ENCODE results near the gene PLEKHO2.
"Not testable (repeated sequence)": the region's sequence is repeated elsewhere in the genome, so short reads cannot be mapped to it uniquely, and the experiment has no call there.

Gene PLEKHO2, protein sequence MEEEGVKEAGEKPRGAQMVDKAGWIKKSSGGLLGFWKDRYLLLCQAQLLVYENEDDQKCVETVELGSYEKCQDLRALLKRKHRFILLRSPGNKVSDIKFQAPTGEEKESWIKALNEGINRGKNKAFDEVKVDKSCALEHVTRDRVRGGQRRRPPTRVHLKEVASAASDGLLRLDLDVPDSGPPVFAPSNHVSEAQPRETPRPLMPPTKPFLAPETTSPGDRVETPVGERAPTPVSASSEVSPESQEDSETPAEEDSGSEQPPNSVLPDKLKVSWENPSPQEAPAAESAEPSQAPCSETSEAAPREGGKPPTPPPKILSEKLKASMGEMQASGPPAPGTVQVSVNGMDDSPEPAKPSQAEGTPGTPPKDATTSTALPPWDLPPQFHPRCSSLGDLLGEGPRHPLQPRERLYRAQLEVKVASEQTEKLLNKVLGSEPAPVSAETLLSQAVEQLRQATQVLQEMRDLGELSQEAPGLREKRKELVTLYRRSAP

DNA sequence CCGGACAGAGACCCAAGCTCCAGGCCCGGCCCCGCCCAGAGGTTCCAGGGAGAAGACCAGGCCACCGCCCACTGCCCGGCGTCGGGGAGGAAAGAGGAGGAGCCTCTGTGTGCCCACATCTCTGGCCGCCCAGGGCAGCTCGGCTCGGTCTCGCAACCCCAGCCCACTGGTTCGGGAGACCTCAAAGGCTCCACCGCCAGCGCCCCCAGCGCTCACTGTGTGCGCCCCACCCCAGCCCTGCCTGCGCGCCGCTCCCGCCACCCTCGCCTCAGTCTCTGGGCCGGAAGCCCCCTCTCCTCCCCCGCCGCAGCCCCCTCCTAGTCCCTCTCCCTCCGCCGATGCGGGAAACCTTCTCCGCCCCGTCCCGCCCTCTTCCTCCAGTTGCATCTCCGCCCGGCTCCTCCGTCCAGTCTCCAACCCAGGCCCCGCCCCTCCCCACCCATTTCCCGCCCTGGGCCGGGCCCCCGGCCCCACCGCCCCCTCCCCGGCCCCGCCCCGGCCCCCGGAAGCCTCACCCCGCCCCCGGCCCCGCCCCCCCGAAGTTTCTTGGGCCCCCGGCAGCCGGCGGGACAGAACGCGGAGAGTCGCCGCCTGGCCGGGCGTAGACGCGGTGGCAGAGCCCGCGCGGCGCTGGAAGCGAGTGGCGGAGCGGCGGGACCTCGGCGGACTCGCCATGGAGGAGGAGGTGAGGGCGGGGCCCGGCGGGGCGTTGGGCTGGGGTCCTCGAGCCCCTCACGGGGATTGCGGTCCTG, at the start of gene PLEKHO2:
Gene PLEKHO2 (plus strand): TSS at position 572 of the 752 bp plus-strand sequence. CDS start 102 bp downstream, at position 674.
- peak; percentile 94 for DNase-seq

DNA sequence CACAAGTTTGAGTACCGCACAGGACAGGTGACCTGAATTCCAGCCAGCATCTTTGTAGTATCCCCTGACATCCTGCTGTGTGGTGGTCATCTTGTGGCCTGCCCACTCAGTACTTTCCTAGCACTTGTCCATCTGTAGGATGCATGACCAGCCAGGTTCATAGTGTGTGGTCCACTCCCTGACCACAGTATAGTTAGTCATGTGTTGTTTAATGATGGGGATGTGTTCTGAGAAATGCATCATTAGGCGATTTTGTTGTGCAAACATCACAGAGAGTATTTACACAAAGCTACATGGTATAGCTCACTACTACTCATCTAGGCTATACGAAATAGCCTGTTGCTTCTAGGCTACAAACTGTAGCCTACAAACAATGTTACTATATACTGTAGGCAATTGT, 49.4 kb upstream of the PLEKHO2 start:
- DNase-seq: no peak

DNA sequence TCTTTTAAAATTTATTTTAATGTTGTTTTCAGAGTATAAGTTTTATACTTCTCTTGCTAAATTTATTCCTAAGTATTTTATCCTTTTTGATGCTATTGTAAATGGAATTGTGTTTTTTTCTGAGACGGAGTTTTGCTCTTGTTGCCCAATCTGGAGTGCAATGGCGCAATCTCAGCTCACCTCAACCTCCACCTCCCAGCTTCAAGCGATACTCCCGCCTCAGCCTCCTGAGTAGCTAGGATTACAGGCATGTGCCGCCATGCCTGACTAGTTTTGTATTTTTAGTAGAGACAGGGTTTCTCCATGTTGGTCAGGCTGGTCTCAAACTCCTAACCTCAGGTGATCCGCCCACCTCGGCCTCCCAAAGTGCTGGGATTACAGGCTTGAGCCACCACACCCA, 46.4 kb upstream of the PLEKHO2 start:
- not testable (repeated sequence) for DNase-seq

DNA sequence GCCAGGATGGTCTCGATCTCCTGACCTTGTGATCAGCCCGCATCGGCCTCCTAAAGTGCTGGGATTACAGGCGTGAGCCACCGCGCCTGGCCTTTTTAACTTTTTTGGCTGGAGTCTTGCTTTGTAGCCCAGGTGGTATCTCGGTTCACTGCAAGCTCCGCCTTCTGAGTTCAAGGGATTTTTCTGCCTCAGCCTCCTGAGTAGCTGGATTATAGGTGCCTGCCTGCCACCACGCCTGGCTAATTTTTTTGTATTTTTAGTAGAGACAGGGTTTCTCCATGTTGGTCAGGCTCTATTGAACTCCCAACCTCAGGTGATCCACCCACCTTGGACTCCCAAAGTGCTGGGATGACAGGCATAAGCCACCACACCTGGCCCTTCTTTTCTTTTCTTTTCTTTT, 45.8 kb upstream of the PLEKHO2 start:
- not testable (repeated sequence) for DNase-seq

DNA sequence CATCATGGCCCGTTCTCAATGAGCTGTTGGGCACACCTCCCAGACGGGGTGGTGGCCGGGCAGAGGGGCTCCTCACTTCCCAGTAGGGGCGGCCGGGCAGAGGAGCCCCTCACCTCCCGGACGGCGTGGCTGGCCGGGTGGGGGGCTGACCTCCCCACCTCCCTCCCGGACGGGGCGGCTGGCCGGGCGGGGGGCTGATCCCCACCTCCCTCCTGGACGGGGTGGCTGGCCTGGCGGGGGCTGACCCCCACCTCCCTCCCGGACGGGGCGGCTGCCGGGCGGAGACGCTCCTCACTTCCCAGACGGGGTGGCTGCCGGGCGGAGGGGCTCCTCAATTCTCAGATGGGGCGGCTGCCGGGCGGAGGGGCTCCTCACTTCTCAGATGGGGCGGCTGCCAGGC, 42.8 kb upstream of the PLEKHO2 start:
- not testable (repeated sequence) for DNase-seq

DNA sequence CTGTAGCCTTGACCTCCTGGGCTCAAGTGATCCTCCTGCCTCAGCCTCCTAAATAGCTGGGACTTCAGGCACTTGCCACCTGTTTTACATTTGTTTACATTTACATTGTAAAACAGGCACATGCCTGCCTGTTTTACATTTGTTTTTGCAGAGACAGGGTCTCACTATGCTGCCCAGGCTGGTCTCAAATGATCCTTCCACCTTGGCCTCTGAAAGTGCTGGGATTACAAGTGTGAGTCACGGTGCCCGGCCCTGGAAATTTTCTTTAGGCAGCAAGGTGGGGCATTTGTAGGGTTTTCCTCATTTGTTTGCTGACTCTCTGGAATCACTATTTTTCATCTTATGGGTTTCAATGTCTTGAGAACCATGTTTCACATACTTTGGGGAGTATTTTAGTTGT, 41.2 kb upstream of the PLEKHO2 start:
- DNase-seq: no peak

DNA sequence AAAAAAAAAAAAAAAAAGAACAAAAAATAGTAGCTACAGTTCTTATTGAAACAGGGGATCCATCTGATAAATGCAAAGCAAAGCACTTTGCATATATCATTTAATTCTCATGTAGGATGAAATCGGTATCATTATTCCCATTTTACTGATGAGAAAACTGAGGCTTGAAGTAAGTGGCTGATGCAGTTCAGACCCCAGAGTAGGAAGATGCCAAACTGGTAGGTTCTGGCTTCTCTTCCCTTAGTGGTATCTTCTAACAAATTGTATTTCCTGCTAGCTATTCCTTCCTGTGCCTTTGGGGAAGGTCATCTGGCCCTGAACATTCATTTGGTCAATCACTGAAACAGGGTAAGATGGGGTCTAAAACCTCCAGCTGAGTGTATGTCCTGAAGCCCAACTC, 38.2 kb upstream of the PLEKHO2 start:
- DNase-seq: no peak

DNA sequence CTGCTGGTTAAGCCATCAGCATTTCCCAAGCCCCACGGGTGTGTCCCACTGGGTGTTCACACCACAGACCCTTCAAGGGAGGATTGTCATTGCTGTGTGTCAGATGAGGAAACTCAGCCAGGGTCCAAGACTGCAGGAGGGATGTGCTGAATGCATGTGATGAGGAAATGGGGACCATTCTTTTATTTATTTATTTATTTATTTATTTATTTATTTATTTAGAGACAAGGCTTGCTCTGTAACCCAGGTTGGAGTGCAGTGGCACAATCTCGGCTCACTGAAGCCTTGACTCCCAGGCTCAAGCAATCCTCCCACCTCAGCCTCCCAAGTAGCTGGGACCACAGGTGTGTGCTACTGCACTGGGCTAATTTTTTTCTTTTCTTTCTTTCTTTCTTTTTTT, 37.1 kb upstream of the PLEKHO2 start:
- DNase-seq: no peak

DNA sequence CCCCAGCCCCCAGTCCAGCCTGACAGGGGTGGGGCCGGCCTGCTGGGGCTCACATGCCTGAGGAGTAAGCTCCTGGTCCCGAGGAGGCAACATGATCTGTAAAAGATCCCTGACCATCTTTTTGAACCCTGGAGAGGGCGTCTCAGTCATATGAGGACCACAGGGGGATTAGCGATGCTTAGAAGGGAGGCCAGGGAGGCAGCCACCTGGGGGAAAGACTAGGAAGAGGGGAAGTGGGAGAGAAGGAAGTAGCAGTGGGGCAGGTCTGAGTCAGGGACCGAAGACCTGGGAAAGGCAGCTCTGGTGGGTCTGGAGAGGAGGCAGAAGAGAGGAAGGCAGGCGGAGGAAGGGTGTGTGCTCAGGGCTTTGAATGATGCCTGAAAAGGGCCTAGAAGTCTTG, 35.2 kb upstream of the PLEKHO2 start:
- DNase-seq: no peak

DNA sequence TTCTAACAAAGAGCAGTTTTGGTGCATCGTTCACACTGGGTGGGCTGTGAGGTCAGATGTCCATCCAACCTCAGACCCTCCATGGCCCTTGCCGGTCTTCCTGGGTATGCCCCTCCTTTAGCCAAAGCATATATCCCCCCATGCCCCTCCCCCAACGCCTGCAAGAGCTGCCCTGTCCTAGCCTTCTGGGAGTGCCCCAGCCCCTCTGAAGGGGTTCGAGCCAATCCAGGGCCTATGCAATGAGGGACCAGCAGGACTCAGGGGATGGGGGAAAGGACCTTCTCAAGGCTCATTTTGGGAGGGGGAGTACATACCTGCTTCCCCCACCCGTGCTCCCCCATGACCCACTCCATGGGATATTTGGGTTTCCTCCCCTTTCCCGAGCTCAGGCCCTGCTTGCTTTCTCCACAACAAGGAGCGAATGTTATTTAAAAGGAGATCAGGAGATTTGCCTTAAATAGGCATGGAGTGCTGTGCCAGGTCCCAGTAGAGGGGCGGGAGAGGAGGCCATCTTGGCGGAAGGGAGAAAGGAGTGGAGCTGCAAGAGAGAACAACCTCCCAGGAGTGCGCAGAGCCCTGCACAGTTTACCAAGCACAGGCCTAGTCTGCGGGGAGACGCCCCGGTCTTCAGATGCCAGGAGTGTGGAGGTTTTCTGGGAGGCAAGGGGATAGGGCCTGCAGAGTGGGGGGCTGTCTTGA, 34.5 kb upstream of the PLEKHO2 start:
- DNase-seq: no peak

DNA sequence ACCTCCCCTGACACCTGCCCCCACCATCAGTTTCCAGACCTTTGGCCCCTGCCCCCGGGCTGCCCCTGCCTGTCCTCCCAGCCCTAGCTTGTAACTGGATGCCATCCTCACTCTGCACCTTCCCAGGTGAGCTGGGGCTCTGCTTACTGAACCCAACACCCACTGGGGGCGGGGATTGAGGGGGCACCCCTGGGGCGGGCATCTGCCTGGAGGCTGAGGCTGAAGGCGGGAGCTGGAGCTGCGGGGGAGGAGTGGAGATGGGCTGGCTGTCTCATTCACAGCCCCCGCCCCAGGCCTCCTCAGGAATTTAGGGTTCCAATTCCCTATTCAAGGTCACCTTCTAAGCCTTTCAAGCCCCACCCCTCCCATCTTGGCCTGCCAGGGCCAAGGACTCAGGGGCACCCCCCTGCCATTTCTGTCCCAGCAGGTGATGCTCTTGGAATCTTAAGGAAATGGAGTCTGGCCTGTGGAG, 33.9 kb upstream of the PLEKHO2 start:
- DNase-seq: no peak

DNA sequence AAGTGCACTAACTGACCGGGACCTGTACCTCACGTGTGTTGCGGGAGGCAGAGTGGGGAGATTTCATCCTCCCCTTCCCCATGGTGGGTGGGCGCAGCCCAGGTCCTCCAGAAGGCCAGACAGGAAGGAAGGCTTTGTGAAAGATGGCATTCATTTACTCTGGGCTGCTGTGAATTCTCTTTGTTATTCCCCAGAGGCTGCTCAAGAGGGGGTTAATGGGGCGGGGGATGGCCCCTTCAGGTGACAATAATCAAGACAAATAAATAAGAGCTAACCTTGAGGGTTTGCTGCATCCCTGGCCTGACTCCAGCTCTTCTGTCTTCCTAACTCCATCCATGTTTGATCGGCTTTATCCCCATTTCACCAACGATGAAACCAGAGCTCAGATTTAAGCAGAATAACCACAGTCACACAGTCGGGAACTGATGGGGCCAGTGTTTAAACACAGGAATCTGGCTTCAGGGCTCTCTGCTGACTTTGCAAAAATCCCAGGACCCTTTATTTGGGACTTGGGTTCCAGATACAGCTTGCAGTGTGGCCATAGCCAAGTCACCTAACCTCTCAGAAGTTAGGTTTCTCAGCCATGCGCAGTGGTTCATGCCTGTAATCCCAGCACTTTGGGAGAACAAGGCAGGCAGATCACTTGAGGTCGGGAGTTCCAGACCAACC, 32.8 kb upstream of the PLEKHO2 start:
- DNase-seq: no peak

DNA sequence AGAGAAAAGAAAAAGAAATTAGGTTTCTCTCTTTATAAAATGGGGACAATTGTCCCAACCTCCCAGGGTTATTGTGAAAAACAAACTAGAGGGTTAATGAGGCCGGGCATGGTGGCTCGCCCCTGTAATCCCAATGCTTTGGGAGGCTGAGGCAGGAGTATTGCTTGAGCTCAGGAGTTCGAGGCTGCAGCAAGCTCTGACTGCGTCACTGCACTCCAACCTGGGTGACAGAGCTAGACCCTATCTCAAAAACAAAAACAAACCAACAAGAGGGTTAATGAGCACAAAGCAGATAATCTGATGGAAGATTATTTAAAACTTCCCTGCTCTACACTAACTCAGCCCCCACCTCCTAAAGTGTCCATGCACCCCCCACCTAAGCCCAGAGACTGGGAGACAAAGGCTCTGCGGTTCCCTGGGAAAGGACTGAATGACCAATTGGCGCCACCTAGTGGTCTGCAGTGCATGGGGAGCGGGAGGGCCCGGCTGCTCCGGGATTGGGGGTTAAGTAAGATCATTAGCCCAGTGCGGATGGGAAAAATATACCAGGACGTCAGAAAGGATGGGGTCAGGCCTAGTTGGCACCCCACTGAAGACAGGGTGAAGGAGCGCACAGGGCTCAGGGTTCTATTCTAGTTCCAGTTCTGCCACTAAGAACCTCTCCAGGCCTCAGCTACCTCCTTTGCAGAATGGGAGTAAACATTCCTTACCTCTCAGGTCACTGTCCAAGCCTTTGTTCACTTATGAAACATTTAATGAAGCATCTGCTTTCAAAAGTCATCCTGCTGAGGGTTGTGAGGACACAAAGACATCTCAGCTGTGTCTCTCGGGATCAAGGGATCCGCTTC, 31.8 kb upstream of the PLEKHO2 start:
- peak; percentile 81 for DNase-seq

DNA sequence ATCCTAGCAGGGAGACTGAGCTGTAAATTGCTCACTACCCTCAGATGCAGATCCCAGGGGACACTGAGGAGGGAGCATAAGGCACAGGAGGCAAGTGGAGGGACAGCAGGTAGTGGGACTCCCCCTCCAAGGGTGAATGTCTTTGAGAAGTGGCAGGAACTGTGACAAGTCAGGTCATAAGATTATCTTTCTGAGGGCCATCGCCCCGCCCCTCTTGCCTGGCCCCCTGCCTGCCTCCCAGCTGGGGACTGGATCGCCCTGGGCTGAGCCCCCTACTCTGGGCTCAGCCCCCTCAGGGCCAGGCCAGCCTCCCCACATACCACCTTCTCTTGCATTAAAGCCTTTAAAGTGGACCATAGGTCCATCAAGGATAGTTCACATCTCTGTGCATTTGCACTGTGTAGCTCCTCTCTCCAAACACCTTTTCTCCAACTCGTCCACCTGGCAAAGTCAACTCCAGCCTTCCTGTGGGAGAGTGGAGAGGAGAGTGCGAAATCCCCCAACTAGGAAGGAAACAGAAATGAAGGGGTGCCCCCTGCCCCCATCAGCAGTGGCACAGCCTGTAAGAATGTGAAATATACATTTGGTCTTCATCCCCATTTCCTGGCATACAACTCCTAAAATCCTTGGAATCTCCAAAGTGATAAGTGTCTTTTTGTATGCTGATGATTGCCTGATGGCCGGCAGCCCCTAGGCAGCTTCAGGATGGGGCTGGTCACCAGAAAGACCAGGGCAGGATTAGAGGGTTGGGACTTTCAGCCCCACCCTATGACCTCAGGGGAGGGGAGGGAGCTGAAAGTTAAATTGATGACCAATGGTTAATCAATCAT, 31.0 kb upstream of the PLEKHO2 start:
- DNase-seq: no peak

DNA sequence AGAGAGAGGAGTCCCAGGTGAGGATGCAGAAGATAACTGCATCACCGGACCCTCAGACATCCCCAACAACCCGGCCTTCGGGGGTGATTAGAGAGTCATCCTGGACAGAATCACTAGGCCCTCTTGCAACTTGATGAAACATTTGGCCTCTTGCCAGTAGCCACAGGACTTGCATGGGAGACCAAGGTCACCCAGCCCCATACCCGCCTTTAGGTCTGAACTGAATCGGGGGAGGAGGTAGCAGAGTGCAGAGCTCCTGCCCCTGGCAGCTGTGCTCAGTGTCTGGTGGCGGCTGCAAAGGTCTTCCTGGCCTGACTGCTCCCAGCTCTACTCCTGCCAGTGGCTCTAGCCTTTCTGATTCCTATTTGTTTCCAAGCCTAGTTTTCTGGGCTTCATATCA, 28.6 kb upstream of the PLEKHO2 start:
- no peak for DNase-seq

DNA sequence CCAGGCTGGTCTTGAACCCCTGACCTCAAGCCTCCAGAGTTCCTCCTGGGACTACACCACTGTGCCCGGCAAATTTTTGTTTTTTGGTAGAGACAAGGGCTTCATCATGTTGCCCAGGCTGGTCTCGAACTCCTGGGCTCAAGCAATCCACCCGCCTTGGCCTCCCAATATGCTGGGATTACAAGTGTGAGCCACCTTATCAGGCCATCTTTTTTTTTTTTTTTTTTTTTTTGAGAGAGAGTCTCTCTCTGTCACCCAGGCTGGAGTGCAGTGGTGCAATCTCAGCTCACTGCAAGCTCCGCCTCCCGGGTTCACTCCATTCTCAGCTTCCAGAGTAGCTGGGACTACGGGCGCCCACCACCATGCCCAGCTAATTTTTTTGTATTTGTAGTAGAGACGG, 27.4 kb upstream of the PLEKHO2 start:
- not testable (repeated sequence) for DNase-seq

DNA sequence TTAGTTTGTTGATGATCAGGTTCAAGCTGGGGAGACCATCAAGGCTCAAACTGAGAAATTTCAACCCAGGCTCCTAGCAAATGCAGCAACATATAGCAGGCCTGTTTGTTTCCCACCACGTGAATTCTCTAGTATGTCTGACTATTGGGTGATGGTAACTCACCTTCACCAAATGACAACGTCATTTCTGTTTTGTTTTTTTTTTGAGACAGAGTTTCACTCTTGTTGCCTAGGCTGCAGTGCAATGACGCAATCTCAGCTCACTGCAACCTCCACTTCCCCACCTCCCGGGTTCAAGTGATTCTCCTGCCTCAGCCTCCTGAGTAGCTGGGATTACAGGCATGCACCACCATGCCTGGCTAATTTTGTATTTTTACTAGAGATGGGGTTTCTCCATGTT, 26.8 kb upstream of the PLEKHO2 start:
- DNase-seq: not testable (repeated sequence)

DNA sequence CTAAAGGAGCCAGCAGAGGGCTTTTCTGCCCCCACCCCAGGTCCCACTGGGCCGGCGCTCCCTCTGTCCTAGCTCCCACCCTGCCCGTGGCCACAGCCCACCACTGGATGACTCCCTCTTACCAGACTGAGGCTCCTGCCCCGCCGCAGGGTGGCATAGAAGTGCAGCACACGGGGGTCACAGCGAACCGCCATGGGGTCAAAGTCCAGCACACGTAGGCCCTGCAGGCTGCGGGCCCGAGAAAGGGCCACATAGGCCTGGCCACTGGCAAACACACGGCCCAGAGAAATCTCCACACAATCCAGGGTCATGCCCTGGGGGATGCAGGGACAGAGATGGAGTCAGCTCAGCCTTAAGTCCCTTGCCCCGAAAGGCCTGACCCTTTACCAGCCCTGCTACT, 25.3 kb upstream of the PLEKHO2 start:
- no peak for DNase-seq

DNA sequence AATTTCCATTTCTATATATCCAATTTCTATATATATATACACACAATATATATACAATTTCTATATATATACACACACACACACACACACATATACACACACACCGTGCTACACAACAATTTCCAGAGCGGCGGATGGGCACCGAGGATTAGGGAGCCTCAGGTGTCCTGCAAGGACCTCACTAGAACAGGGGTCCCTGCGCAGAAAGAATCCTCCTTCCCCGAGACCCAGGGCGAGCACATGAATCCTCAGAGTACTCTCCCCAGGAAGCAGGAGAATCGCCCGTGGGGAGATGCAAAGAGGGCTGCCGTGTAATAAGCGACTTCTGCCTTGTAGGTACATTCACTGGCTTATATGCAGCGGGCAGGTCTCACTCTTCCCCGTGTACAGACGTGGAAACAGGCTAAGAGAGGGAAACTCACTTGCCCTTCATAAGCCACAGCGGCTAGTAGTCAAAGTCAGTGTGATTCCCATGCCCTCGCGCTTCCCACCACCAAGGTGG, 16.7 kb upstream of the PLEKHO2 start:
- DNase-seq: no peak

DNA sequence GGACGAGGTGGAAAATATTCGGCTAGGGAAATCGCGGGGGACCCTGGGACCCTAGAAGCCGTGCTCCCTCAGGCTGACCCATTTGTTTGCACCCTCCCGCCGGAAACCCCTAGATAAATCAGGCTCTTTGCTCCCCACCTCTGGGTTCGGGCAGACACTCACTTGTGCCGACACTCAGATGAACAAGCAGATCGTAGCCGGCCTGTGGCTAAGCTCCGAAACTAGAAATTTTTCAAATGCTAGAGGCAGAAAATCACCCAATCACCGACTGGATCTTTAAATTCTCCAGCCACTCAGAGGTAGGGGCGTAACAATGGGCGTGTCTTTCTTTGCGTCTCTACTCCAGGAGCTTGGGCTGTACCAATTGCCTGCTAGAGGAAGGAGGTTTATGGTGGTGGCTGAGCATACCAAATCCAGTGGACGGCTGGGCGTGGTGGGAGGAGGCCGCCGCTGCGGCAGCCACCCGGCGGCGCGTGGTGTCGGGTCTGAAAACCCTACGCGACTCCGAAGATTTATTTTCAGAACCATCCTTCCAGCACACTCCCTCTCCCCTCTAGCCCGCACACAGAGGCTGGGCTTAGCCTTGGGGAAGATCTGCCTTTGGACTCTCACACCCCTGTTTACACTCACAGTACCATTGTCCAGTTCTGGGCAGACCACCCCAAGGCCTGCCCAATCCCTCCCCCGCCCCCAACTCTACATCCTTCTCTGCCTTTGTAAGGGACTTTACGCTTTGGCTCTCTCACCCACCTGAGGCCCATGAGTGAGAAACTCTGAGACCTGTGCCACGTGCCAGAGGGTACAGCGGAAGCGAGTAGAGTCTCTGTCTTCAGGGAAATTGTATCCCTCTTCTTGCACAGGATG, 16.1 kb upstream of the PLEKHO2 start, which contains the start of gene PIF1:
Gene PIF1 (minus strand): TSS at position 217 of the 864 bp plus-strand sequence. CDS start 1,312 bp downstream, outside the sequence.
- DNase-seq: peak; percentile 93
